B cell (primary cell): ENCODE data around the gene ERC1.

Source experiments
- EZH2 ChIP-seq: IDR thresholded peaks from 2 replicates; pipeline ENCODE4 v1.6.1; 2012; ENCODE audit warnings: borderline replicate concordance, low read depth, mild to moderate bottlenecking, moderate library complexity, low read length; ENCODE audit not compliant: insufficient read depth, poor library complexity, severe bottlenecking
- TF ChIP-seq, protein P1 (sequence below): fragments of 200-600 bp; IDR thresholded peaks from one replicate; pipeline ENCODE4 v1.8.0; 2022; ENCODE audit warnings: antibody characterized with exemption, mild to moderate bottlenecking

DNA sequence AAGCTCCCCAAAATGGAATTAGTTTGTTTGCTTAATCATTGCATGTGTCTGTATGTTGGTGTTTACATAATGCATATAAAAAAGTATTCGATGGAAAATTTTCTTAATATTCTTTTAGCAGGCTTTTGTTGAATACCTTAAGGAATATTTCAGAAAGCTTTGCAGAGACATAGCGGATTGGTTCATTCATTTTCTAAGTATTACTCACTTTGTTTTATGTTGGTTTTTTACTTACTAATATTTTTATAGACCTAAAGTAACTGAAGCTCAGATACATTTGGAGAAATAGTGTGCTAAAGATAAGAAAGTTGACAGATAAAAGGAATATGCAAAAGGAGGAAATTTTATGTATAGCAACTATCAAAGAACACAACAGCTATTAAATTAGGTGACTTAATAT, 191.0 kb downstream of the ERC1 start:
- TF ChIP-seq, protein P1, sequence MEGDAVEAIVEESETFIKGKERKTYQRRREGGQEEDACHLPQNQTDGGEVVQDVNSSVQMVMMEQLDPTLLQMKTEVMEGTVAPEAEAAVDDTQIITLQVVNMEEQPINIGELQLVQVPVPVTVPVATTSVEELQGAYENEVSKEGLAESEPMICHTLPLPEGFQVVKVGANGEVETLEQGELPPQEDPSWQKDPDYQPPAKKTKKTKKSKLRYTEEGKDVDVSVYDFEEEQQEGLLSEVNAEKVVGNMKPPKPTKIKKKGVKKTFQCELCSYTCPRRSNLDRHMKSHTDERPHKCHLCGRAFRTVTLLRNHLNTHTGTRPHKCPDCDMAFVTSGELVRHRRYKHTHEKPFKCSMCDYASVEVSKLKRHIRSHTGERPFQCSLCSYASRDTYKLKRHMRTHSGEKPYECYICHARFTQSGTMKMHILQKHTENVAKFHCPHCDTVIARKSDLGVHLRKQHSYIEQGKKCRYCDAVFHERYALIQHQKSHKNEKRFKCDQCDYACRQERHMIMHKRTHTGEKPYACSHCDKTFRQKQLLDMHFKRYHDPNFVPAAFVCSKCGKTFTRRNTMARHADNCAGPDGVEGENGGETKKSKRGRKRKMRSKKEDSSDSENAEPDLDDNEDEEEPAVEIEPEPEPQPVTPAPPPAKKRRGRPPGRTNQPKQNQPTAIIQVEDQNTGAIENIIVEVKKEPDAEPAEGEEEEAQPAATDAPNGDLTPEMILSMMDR = no peak
- TF ChIP-seq EZH2 = no peak
